ENCODE data around the gene TLE2. TPM values are rescaled to one million over a fixed set of nuclear protein-coding genes. Genes with fewer than 3 reads are reported as not detected.
"Not testable (repeated sequence)": the region's sequence is repeated elsewhere in the genome, so short reads cannot be mapped to it uniquely, and the experiment has no call there.

TLE2 gene
- polyA plus RNA-seq, 1 of the 3 experiments (the other 2 are of a cell fraction): 2.3 TPM

GRCh38 chr19:3053218-3053621 lies 24.1 kb upstream of the TLE2 start:
- Histone ChIP-seq H3K27me3 (ENCODE audit: insufficient read depth) (no peaks in the 10 kb centered on the region), H3K9me2 (no peaks in the 10 kb centered on the region), H3K27ac (ENCODE audit: low read depth in 2 of 2, low read length in 1 of 2) (no peak overlapping the region; a peak in 1 of 4 replicates), H3K4me2 (no peak overlapping the region), H4K20me1 (ENCODE audit: insufficient read depth) (peaks cover 11% of the 10 kb centered on the region), H3K9me3 (no peaks in the 10 kb centered on the region), H3K4me3 (ENCODE audit: low read depth in 2 of 2, low read length in 1 of 2) (no peak overlapping the region; a peak in 1 of 4 replicates), H2AFZ (ENCODE audit: low read depth) (no peak overlapping the region), H3K36me3 (replicated peaks in 1 of 2; ENCODE audit: control insufficient read depth in 1 of 2, insufficient read depth in 2 of 2, low read length in 1 of 2) (peaks cover 19 to 37% of the 10 kb centered on the region in 2 experiments), H3K4me1 (ENCODE audit: control insufficient read depth in 1 of 2, insufficient read depth in 2 of 2, low read depth in 1 of 2, low read length in 1 of 2) (no peaks in the 10 kb centered on the region), H3F3A (replicated peaks; ENCODE audit: insufficient read depth) (peaks cover 27% of the 10 kb centered on the region), H3K79me2 (ENCODE audit: insufficient read depth) (peaks cover 8% of the 10 kb centered on the region; the same call in 1 of the 2 replicates), H3K9ac (no peak overlapping the region)
- 83% methylated on average over 9 of the region's 15 CpGs for WGBS (ENCODE audit: low lambda C conversion rate)
- POLR2A ChIA-PET: interaction anchor here (1.4 kb wide), 1 partner anchor 84 kb away, joined by 3 read pairs; no protein-coding TSS in a partner anchor
- CTCF ChIA-PET: interaction anchor here (0.9 to 2.3 kb wide), 7 partner anchors 10 to 111 kb away, joined by 3 to 8 read pairs (median 4); no protein-coding TSS in a partner anchor
- no peak for DNase-seq
- TF ChIP-seq CTCF (IDR thresholded peaks at IDR 0.05): no peak
- TF ChIP-seq RAD21 (IDR thresholded peaks at IDR 0.05; ENCODE audit: low read length): no peak
- no peak for TF ChIP-seq TCF12 (IDR thresholded peaks at IDR 0.05)
- no peak for TF ChIP-seq EZH2phosphoT487 (IDR thresholded peaks at IDR 0.05; ENCODE audit: borderline replicate concordance, low read depth)
- TF ChIP-seq FOXM1 (IDR thresholded peaks at IDR 0.05; ENCODE audit: low read depth): no peak
- TF ChIP-seq, protein P1, sequence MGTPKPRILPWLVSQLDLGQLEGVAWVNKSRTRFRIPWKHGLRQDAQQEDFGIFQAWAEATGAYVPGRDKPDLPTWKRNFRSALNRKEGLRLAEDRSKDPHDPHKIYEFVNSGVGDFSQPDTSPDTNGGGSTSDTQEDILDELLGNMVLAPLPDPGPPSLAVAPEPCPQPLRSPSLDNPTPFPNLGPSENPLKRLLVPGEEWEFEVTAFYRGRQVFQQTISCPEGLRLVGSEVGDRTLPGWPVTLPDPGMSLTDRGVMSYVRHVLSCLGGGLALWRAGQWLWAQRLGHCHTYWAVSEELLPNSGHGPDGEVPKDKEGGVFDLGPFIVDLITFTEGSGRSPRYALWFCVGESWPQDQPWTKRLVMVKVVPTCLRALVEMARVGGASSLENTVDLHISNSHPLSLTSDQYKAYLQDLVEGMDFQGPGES (IDR thresholded peaks at IDR 0.05; ENCODE audit: low read depth, low read length): no peak
- TF ChIP-seq EP300 (IDR thresholded peaks at IDR 0.05; ENCODE audit: borderline replicate concordance in 1 of 2, low read depth in 1 of 2, low read length in 1 of 2): no peak
- TF ChIP-seq SIN3A (IDR thresholded peaks at IDR 0.05; ENCODE audit: borderline replicate concordance, low read depth, low read length): no peak
- no peak for TF ChIP-seq ELF1 (IDR thresholded peaks at IDR 0.05)
- TF ChIP-seq MXI1 (IDR thresholded peaks at IDR 0.05; ENCODE audit: low read depth, low read length): no peak
- no peak for TF ChIP-seq JUND (IDR thresholded peaks at IDR 0.05)
- TF ChIP-seq NRF1 (IDR thresholded peaks at IDR 0.05; ENCODE audit: low read depth, low read length): no peak
- TF ChIP-seq POLR2AphosphoS5 (IDR thresholded peaks at IDR 0.05; ENCODE audit: low read depth, low read length): no peak
- no peak for TF ChIP-seq YY1 (IDR thresholded peaks at IDR 0.05; ENCODE audit: low read depth)
- TF ChIP-seq USF1 (IDR thresholded peaks at IDR 0.05; ENCODE audit: borderline replicate concordance, low read depth): no peak
- TF ChIP-seq REST (IDR thresholded peaks at IDR 0.05; ENCODE audit: low read depth, low read length): no peak
- no peak for TF ChIP-seq FOSL2 (IDR thresholded peaks at IDR 0.05; ENCODE audit: borderline replicate concordance, low read depth)
- TF ChIP-seq MEF2A (IDR thresholded peaks at IDR 0.05; ENCODE audit: borderline replicate concordance, low read depth): no peak

GRCh38 chr19:3050016-3050415 lies 20.9 kb upstream of the TLE2 start:
- H3K4me2 ChIP-seq; H3K27me3 ChIP-seq (ENCODE audit: insufficient read depth); DNase-seq; CTCF ChIA-PET; H3K9me2 ChIP-seq; H2AFZ ChIP-seq (ENCODE audit: low read depth); H3K27ac ChIP-seq (ENCODE audit: low read depth in 2 of 2, low read length in 1 of 2); POLR2A ChIA-PET; H3K9ac ChIP-seq; H3K79me2 ChIP-seq (ENCODE audit: insufficient read depth); H3K4me1 ChIP-seq (ENCODE audit: control insufficient read depth in 1 of 2, insufficient read depth in 2 of 2, low read depth in 1 of 2, low read length in 1 of 2); H3K9me3 ChIP-seq; H3K4me3 ChIP-seq (ENCODE audit: low read depth in 2 of 2, low read length in 1 of 2); H4K20me1 ChIP-seq (ENCODE audit: insufficient read depth): not testable (repeated sequence)
- 98% methylated on average over 7 of the region's 7 CpGs for WGBS (ENCODE audit: low lambda C conversion rate)
- Histone ChIP-seq H3F3A (replicated peaks; ENCODE audit: insufficient read depth) (peaks cover 23% of the 10 kb centered on the region), H3K36me3 (replicated peaks in 1 of 2; ENCODE audit: control insufficient read depth in 1 of 2, insufficient read depth in 2 of 2, low read length in 1 of 2) (peaks cover 2 to 15% of the 10 kb centered on the region in 2 experiments)
